H9 (cell line): Measurements from ENCODE around the gene DEPDC5. TPM values are rescaled to one million over a fixed set of nuclear protein-coding genes. Genes with fewer than 3 reads are reported as not detected.
A peak's percentile ranks its signal among the peaks of the same experiment; 100 is the strongest.

Source experiments
- DNase-seq: peaks from one replicate; pipeline ENCODE4 v3.0.0-alpha.2; 2017
- H2AFZ ChIP-seq: one replicate; pipeline ENCODE4 v1.6.1; 2013; ENCODE audit warnings: mild to moderate bottlenecking, low read length, control low read depth, moderate library complexity
- H2AK5ac ChIP-seq: 2 replicates; pipeline ENCODE4 v1.6.1; 2013; ENCODE audit warnings: low read length, control low read depth, mixed read lengths; ENCODE audit not compliant: insufficient read length
- H2BK120ac ChIP-seq: one replicate; pipeline ENCODE4 v1.6.1; 2013; ENCODE audit warnings: low read depth, mild to moderate bottlenecking, low read length, control low read depth, inconsistent platforms; ENCODE audit not compliant: poor library complexity, severe bottlenecking
- H2BK12ac ChIP-seq: 2 replicates; pipeline ENCODE4 v1.6.1; 2013; ENCODE audit warnings: low read length, control low read depth, mixed read lengths, low read depth; ENCODE audit not compliant: insufficient read length
- H2BK15ac ChIP-seq: 2 replicates; pipeline ENCODE4 v1.6.1; 2013; ENCODE audit warnings: low read depth, low read length, control low read depth
- H2BK20ac ChIP-seq: one replicate; pipeline ENCODE4 v1.6.1; 2013; ENCODE audit warnings: low read depth, mild to moderate bottlenecking, low read length, control low read depth, inconsistent platforms; ENCODE audit not compliant: poor library complexity, severe bottlenecking
- H2BK5ac ChIP-seq: 2 replicates; pipeline ENCODE4 v1.6.1; 2013; ENCODE audit warnings: low read length, control low read depth, mixed read lengths; ENCODE audit not compliant: insufficient read length
- H3K14ac ChIP-seq: 2 replicates; pipeline ENCODE4 v1.6.1; 2013; ENCODE audit warnings: low read length, control low read depth; ENCODE audit not compliant: insufficient read depth
- H3K18ac ChIP-seq: 2 replicates; pipeline ENCODE4 v1.6.1; 2013; ENCODE audit warnings: low read depth, mild to moderate bottlenecking, mixed read lengths, low read length, control low read depth; ENCODE audit not compliant: insufficient read length
- H3K23ac ChIP-seq: 2 replicates; pipeline ENCODE4 v1.6.1; 2013; ENCODE audit warnings: low read length, control low read depth, mixed read lengths, low read depth; ENCODE audit not compliant: insufficient read length
- H3K23me2 ChIP-seq: 2 replicates; pipeline ENCODE4 v1.6.1; 2013; ENCODE audit warnings: low read depth, mild to moderate bottlenecking, mixed read lengths, low read length, control low read depth; ENCODE audit not compliant: insufficient read length, poor library complexity, severe bottlenecking
- H3K27ac ChIP-seq: 2 replicates; pipeline ENCODE4 v1.5.1; 2013; ENCODE audit warnings: low read length, control low read depth, mixed read lengths, low read depth; ENCODE audit not compliant: insufficient read length
- H3K27me3 ChIP-seq: 2 replicates; pipeline ENCODE4 v1.6.1; 2013; ENCODE audit warnings: low read length, control low read depth, inconsistent platforms; ENCODE audit not compliant: insufficient read depth
- H3K4ac ChIP-seq: 2 replicates; pipeline ENCODE4 v1.6.1; 2013; ENCODE audit warnings: low read depth, mild to moderate bottlenecking, control low read depth, inconsistent platforms, low read length, moderate library complexity
- H3K4me1 ChIP-seq: 2 replicates; pipeline ENCODE4 v1.6.1; 2013; ENCODE audit warnings: low read length, control low read depth, inconsistent platforms; ENCODE audit not compliant: insufficient read depth
- H3K4me2 ChIP-seq: 2 replicates; pipeline ENCODE4 v1.6.1; 2013; ENCODE audit warnings: low read length, control low read depth, mixed read lengths; ENCODE audit not compliant: insufficient read length, insufficient read depth
- H3K56ac ChIP-seq: 2 replicates; pipeline ENCODE4 v1.6.1; 2013; ENCODE audit warnings: low read depth, mild to moderate bottlenecking, mixed read lengths, low read length, control low read depth; ENCODE audit not compliant: insufficient read length
- H3K79me1 ChIP-seq: 2 replicates; pipeline ENCODE4 v1.6.1; 2013; ENCODE audit warnings: low read depth, mild to moderate bottlenecking, moderate library complexity, low read length, control low read depth, inconsistent platforms; ENCODE audit not compliant: insufficient read depth, poor library complexity, severe bottlenecking
- H3K79me2 ChIP-seq: 2 replicates; pipeline ENCODE4 v1.6.1; 2013; ENCODE audit warnings: low read length, control low read depth, inconsistent platforms; ENCODE audit not compliant: insufficient read depth
- H3K9ac ChIP-seq: 2 replicates; pipeline ENCODE4 v1.6.1; 2013; ENCODE audit warnings: low read length, control low read depth, mixed read lengths; ENCODE audit not compliant: insufficient read length; ENCODE audit errors: extremely low read depth
- H3K9me3 ChIP-seq: one replicate; pipeline ENCODE4 v1.6.1; 2013; ENCODE audit warnings: low read depth, low read length, inconsistent platforms; ENCODE audit not compliant: control insufficient read depth
- H3T11ph ChIP-seq: one replicate; pipeline ENCODE4 v1.6.1; 2013; ENCODE audit warnings: mild to moderate bottlenecking, low read length, control low read depth, inconsistent platforms
- H4K20me1 ChIP-seq: one replicate; pipeline ENCODE4 v1.6.1; 2013; ENCODE audit not compliant: control insufficient read depth, insufficient read length, insufficient read depth
- H4K5ac ChIP-seq: 2 replicates; pipeline ENCODE4 v1.6.1; 2013; ENCODE audit warnings: low read depth, mild to moderate bottlenecking, mixed read lengths, low read length, control low read depth; ENCODE audit not compliant: insufficient read length
- H4K8ac ChIP-seq: replicated peaks from 2 replicates; pipeline ENCODE4 v1.6.1; 2013; ENCODE audit warnings: low read length, control low read depth, mixed read lengths, low read depth; ENCODE audit not compliant: insufficient read length
- H4K91ac ChIP-seq: 2 replicates; pipeline ENCODE4 v1.6.1; 2013; ENCODE audit warnings: low read depth, mild to moderate bottlenecking, moderate library complexity, mixed read lengths, low read length, control low read depth; ENCODE audit not compliant: insufficient read length
- H3K27ac Mint-ChIP-seq, 3 experiments: 2 replicates in 2 of 3; 3 replicates in 1 of 3; pipeline ENCODE4 v1.8.0; 2020 to 2021; ENCODE audit warnings: mixed read lengths in 3 of 3, mild to moderate bottlenecking in 1 of 3, moderate library complexity in 1 of 3
- H3K27me3 Mint-ChIP-seq: 2 replicates; pipeline ENCODE4 v1.8.0; 2021; ENCODE audit warnings: low read depth, mild to moderate bottlenecking, moderate library complexity, mixed read lengths
- H3K36me3 Mint-ChIP-seq, 3 experiments: 2 replicates in 2 of 3; 3 replicates in 1 of 3; pipeline ENCODE4 v1.8.0; 2020 to 2021; ENCODE audit warnings: low read depth in 3 of 3, mixed read lengths in 3 of 3; ENCODE audit not compliant: insufficient read depth in 1 of 3
- H3K4me1 Mint-ChIP-seq, 2 experiments: 2 replicates each; pipeline ENCODE4 v1.8.0; 2020; ENCODE audit warnings: mixed read lengths in 2 of 2
- H3K4me3 Mint-ChIP-seq, 2 experiments: 2 replicates in 1 of 2; 3 replicates in 1 of 2; pipeline ENCODE4 v1.8.0; 2020 to 2021; ENCODE audit warnings: mild to moderate bottlenecking in 2 of 2, mixed read lengths in 2 of 2, moderate library complexity in 1 of 2
- H3K9me3 Mint-ChIP-seq, 2 experiments: 2 replicates in 1 of 2; 3 replicates in 1 of 2; pipeline ENCODE4 v1.8.0; 2020; ENCODE audit warnings: mild to moderate bottlenecking in 2 of 2, mixed read lengths in 2 of 2, moderate library complexity in 1 of 2
- WGBS: extraction: QIAGEN DNeasy Blood & Tissue Kit; methylation state at CpG from one replicate; pipeline ENCODE4 v1.1.7; 2013; ENCODE audit warnings: missing lambda C conversion rate, low lambda C conversion rate, mixed read lengths; ENCODE audit not compliant: insufficient read length; ENCODE audit errors: extremely low coverage; 5-methylcytosine and 5-hydroxymethylcytosine counted together
- total RNA-seq: library from RNA; stranded (reverse); gene quantifications from 2 replicates; pipeline ENCODE4 v1.2.1, GENCODE V29; 2021
- TF ChIP-seq, protein P1 (sequence below): fragments of 200-600 bp; sonication (generic); conservative IDR thresholded peaks from 3 replicates; pipeline ENCODE4 v1.8.0; 2021; ENCODE audit warnings: antibody characterized with exemption, mild to moderate bottlenecking

DEPDC5 gene
- total RNA-seq, 1 experiment from 2014 or later = 29.2 TPM

DNA sequence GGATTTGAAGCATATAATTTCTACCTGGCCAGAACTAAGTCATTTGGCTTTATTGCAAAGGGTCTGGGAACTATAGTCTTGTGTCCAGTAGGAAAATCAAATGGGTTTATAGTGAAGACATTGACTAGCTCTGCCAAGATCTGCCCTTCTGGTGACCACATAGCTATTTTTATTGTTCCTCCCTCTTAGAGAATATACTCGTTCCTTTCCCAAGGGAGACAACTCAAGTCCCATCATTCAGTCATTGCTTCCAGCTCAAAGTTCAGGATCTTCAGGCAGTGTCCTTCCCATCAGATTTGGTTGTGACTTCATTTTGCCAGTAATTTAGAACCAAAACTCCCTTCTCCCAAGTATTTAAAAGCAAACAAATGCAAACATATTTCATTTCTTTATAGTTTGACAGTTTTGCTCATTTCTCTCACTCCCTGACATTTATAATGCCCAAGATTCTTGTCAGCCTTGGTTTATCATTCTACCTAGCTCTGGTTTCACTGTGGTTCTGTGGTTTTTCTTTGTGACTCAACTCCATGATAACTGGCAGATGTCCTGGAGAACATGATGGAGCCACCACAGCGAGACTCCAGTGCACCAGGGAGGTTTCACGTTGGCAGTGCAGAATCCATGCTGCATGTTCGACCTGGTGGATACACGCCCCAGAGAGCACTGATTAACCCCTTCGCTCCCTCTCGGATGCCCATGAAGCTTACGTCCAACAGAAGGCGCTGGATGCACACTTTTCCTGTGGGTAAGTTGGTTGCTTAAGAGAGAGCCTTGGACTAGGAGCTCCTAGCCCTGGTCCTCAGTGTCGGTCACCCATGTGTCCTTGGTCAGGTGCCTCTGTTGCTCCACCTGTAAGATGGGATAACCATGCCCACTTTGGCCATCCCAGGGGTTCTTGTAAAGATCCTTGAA lies 64.9 kb downstream of the DEPDC5 start:
- WGBS = no CpG with 5 or more reads among the region's 10 CpGs
- TF ChIP-seq, protein P1, sequence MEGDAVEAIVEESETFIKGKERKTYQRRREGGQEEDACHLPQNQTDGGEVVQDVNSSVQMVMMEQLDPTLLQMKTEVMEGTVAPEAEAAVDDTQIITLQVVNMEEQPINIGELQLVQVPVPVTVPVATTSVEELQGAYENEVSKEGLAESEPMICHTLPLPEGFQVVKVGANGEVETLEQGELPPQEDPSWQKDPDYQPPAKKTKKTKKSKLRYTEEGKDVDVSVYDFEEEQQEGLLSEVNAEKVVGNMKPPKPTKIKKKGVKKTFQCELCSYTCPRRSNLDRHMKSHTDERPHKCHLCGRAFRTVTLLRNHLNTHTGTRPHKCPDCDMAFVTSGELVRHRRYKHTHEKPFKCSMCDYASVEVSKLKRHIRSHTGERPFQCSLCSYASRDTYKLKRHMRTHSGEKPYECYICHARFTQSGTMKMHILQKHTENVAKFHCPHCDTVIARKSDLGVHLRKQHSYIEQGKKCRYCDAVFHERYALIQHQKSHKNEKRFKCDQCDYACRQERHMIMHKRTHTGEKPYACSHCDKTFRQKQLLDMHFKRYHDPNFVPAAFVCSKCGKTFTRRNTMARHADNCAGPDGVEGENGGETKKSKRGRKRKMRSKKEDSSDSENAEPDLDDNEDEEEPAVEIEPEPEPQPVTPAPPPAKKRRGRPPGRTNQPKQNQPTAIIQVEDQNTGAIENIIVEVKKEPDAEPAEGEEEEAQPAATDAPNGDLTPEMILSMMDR = 0 out of 3 replicates have a peak, but pooled peaks have one; percentile 16
- H3T11ph ChIP-seq = no peak overlapping the region
- no peaks in the 10 kb centered on the region for H3K4me1 ChIP-seq
- H2BK15ac ChIP-seq = no peak overlapping the region
- no peak overlapping the region for H3K14ac ChIP-seq
- H2BK20ac ChIP-seq = no peak overlapping the region
- no peak overlapping the region for H3K18ac ChIP-seq
- no peaks in the 10 kb centered on the region for H3K4me1 Mint-ChIP-seq
- H3K9me3 ChIP-seq = no peaks in the 10 kb centered on the region
- no peaks in the 10 kb centered on the region for H3K79me2 ChIP-seq
- no peaks in the 10 kb centered on the region for H3K79me1 ChIP-seq
- no peaks in the 10 kb centered on the region for H3K27me3 ChIP-seq
- no peaks in the 10 kb centered on the region for H3K9me3 Mint-ChIP-seq
- H2BK12ac ChIP-seq = no peak overlapping the region
- no peak overlapping the region for H2AK5ac ChIP-seq
- peaks cover 35 to 88% (median 66%) of the 10 kb centered on the region in 3 experiments; a peak in 6 of 7 replicates for H3K36me3 Mint-ChIP-seq
- H3K4ac ChIP-seq = no peak overlapping the region
- no peak overlapping the region for H3K27ac ChIP-seq
- no peak overlapping the region for H3K9ac ChIP-seq
- H3K23ac ChIP-seq = no peak overlapping the region
- DNase-seq = no peak
- H2BK120ac ChIP-seq = no peak overlapping the region
- H3K56ac ChIP-seq = no peak overlapping the region
- no peak overlapping the region for H3K4me3 Mint-ChIP-seq
- no peak overlapping the region for H3K4me2 ChIP-seq
- no peak overlapping the region for H4K5ac ChIP-seq
- no peak overlapping the region for H4K91ac ChIP-seq
- H4K20me1 ChIP-seq = no peaks in the 10 kb centered on the region
- no peaks in the 10 kb centered on the region for H3K27me3 Mint-ChIP-seq
- no peak overlapping the region for H4K8ac ChIP-seq
- no peak overlapping the region for H2AFZ ChIP-seq
- no peak overlapping the region for H3K27ac Mint-ChIP-seq
- H2BK5ac ChIP-seq = no peak overlapping the region
- H3K23me2 ChIP-seq = no peaks in the 10 kb centered on the region
